Loucy (cell line): ENCODE measurements around the gene FBXO41.

ENCODE experiments used
- H2AFZ ChIP-seq: fragments of 200-600 bp; sonication (generic); 2 replicates; pipeline ENCODE4 v1.6.0; 2016; ENCODE audit warnings: antibody characterized with exemption, mild to moderate bottlenecking, low read length, moderate library complexity
- H3F3A ChIP-seq: fragments of 200-600 bp; 2 replicates; pipeline ENCODE4 v1.6.0; 2016; ENCODE audit warnings: antibody characterized with exemption, low read depth, mild to moderate bottlenecking
- H3K27me3 ChIP-seq: fragments of 200-600 bp; sonication (generic); 2 replicates; pipeline ENCODE4 v1.6.1; 2014; ENCODE audit warnings: low read length, mild to moderate bottlenecking; ENCODE audit not compliant: insufficient read depth, poor library complexity, severe bottlenecking
- H3K36me3 ChIP-seq: fragments of 200-600 bp; sonication (generic); 2 replicates; pipeline ENCODE4 v1.6.1; 2016; ENCODE audit warnings: low read length; ENCODE audit not compliant: insufficient read depth
- H3K4me1 ChIP-seq: fragments of 200-600 bp; sonication (generic); 2 replicates; pipeline ENCODE4 v1.5.1; 2014; ENCODE audit warnings: low read length, mild to moderate bottlenecking; ENCODE audit not compliant: insufficient read depth, poor library complexity, severe bottlenecking
- H3K4me2 ChIP-seq: fragments of 200-600 bp; sonication (generic); 2 replicates; pipeline ENCODE4 v1.6.0; 2014; ENCODE audit warnings: antibody characterized with exemption, low read length, low read depth, mild to moderate bottlenecking; ENCODE audit not compliant: poor library complexity, severe bottlenecking
- H3K4me3 ChIP-seq: fragments of 200-600 bp; sonication (generic); 2 replicates; pipeline ENCODE4 v1.5.1; 2014; ENCODE audit warnings: low read length, mild to moderate bottlenecking, mixed read lengths; ENCODE audit not compliant: poor library complexity, severe bottlenecking
- H3K79me2 ChIP-seq: fragments of 200-600 bp; sonication (generic); 2 replicates; pipeline ENCODE4 v1.6.1; 2014; ENCODE audit warnings: low read length; ENCODE audit not compliant: insufficient read depth
- H3K9ac ChIP-seq: fragments of 200-600 bp; sonication (generic); 2 replicates; pipeline ENCODE4 v1.6.0; 2014; ENCODE audit warnings: mild to moderate bottlenecking, low read depth, low read length, moderate library complexity; ENCODE audit not compliant: poor library complexity, severe bottlenecking
- H3K9me2 ChIP-seq: fragments of 200-600 bp; sonication (generic); replicated peaks from 2 replicates; pipeline ENCODE4 v1.6.1; 2016; ENCODE audit warnings: low read depth, low read length, mixed read lengths
- H3K9me3 ChIP-seq: fragments of 200-600 bp; sonication (generic); 2 replicates; pipeline ENCODE4 v1.6.1; 2014; ENCODE audit warnings: mild to moderate bottlenecking, antibody characterized with exemption, low read length, low read depth; ENCODE audit not compliant: insufficient read depth
- H4K20me1 ChIP-seq: fragments of 200-600 bp; sonication (generic); 2 replicates; pipeline ENCODE4 v1.6.0; 2014; ENCODE audit warnings: antibody characterized with exemption, low read length, mild to moderate bottlenecking; ENCODE audit not compliant: insufficient read depth, poor library complexity, severe bottlenecking
- EZH2phosphoT487 ChIP-seq: fragments of 200-600 bp; IDR thresholded peaks from 2 replicates; pipeline ENCODE4 v1.6.1; 2018; ENCODE audit warnings: antibody characterized with exemption, mild to moderate bottlenecking, moderate library complexity, borderline replicate concordance
- TF ChIP-seq, protein P1 (sequence below): fragments of 200-600 bp; sonication (generic); conservative IDR thresholded peaks from 2 replicates; pipeline ENCODE4 v1.5.1; 2014; ENCODE audit warnings: mild to moderate bottlenecking, antibody characterized with exemption, low read length

The FBXO41 gene

DNA sequence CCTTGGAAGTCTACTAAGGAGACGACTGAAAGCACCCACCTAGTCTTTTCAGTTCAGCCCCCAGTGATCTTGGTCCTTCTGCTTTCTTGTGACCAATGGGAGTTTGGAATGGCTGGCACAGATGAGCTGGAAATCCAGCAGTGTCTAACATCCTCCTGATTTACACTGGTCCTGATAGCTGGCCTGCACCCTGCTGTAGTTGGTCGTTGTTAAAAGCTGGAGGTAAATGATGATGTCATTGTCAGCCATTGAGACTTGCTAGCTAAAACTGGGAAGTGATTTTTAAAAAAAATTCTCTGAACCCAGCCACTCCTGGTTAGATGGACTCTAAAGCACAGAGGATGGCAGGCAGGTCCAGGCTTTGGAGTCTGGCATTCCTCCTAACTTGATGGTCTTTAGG lies 30.9 kb downstream of the FBXO41 start:
- no peak for TF ChIP-seq EZH2phosphoT487
- TF ChIP-seq, protein P1, sequence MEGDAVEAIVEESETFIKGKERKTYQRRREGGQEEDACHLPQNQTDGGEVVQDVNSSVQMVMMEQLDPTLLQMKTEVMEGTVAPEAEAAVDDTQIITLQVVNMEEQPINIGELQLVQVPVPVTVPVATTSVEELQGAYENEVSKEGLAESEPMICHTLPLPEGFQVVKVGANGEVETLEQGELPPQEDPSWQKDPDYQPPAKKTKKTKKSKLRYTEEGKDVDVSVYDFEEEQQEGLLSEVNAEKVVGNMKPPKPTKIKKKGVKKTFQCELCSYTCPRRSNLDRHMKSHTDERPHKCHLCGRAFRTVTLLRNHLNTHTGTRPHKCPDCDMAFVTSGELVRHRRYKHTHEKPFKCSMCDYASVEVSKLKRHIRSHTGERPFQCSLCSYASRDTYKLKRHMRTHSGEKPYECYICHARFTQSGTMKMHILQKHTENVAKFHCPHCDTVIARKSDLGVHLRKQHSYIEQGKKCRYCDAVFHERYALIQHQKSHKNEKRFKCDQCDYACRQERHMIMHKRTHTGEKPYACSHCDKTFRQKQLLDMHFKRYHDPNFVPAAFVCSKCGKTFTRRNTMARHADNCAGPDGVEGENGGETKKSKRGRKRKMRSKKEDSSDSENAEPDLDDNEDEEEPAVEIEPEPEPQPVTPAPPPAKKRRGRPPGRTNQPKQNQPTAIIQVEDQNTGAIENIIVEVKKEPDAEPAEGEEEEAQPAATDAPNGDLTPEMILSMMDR: no peak
- H3K4me3 ChIP-seq: no peak overlapping the region
- no peaks in the 10 kb centered on the region for H3F3A ChIP-seq
- no peaks in the 10 kb centered on the region for H3K9me2 ChIP-seq
- peaks cover 72% of the 10 kb centered on the region; the same call in 1 of the 2 replicates for H3K36me3 ChIP-seq
- no peak overlapping the region for H2AFZ ChIP-seq
- H3K79me2 ChIP-seq: no peaks in the 10 kb centered on the region
- no peaks in the 10 kb centered on the region for H3K9me3 ChIP-seq
- no peak overlapping the region for H3K4me2 ChIP-seq
- no peaks in the 10 kb centered on the region for H3K4me1 ChIP-seq
- H3K9ac ChIP-seq: no peak overlapping the region
- H4K20me1 ChIP-seq: no peaks in the 10 kb centered on the region
- no peaks in the 10 kb centered on the region for H3K27me3 ChIP-seq

DNA sequence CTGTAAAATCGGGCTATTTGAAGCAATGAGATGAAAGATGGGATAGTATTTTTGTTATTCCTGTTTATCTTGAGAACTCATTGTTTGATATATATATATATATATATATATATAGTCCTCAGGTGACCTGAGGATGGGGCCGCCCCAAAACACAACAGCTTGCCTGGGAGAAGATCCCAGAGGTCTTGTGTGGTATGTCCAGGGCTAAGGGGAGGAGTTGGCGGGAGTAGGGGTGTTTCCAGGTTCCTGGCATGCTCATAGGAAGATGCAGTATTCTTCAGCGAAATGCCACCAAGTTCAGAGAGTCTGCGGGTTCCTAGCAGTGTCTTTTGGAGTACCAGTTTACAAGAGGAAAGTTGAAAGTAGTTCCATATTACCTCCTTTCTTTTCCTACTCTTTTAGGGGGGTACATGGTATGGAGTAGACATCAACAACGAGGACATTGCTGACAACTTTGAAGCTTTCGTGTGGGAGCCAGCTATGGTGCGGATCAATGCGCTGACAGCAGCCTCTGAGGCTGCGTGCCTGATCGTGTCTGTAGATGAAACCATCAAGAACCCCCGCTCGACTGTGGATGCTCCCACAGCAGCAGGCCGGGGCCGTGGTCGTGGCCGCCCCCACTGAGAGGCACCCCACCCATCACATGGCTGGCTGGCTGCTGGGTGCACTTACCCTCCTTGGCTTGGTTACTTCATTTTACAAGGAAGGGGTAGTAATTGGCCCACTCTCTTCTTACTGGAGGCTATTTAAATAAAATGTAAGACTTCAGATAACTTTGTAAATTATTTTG lies 31.8 kb downstream of the FBXO41 start:
- Histone ChIP-seq H3K9me3 (no peaks in the 10 kb centered on the region), H3K4me1 (no peaks in the 10 kb centered on the region), H4K20me1 (peaks cover 2% of the 10 kb centered on the region), H3F3A (no peaks in the 10 kb centered on the region), H3K79me2 (peaks cover 2% of the 10 kb centered on the region; the same call in 1 of the 2 replicates), H3K4me2 (no peak overlapping the region), H3K9me2 (no peaks in the 10 kb centered on the region), H2AFZ (no peak overlapping the region), H3K36me3 (peaks cover 80% of the 10 kb centered on the region; the same call in 1 of the 2 replicates), H3K27me3 (no peaks in the 10 kb centered on the region), H3K9ac (no peak overlapping the region), H3K4me3 (no peak overlapping the region)
- TF ChIP-seq, protein P1: no peak
- no peak for TF ChIP-seq EZH2phosphoT487

DNA sequence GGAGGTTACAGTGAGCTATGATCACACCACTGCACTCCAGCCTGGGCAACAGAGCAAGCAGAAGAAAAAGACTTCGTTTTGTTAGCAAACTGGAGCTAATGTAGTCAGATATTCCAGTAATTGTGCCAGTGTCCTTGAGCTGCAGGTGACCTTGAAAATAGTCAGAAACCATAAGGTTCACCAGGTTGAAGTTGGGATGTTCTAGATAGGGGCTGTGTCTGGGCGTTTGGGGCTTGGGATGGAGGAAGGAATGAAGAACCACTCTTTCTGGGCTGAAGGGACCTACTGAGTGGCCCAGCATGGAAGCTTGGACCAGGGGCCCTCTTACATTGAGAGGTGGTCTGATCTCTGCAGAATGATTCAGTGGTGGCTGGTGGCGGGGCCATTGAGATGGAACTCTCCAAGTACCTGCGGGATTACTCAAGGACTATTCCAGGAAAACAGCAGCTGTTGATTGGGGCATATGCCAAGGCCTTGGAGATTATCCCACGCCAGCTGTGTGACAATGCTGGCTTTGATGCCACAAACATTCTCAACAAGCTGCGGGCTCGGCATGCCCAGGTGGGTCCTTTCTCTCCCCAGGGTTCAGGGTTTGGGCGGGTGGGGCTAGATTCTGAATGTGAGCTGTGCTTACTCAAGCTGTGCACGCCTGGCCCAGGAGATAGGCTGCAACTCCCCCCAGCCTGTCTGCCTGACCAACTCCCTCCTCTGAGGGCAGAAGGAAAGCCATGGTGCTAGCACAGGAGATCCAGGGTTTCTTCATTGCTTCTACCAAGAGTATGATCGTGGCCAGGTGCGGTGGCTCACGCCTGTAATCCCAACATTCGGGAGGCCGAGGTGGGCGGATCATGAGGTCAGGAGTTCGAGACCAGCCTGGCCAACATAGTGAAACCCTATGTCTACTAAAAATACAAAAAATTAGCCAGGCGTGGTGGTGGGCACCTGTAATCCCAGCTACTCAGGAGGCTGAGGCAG lies 33.1 kb downstream of the FBXO41 start:
- H3K36me3 ChIP-seq: peaks cover 93% of the 10 kb centered on the region; the same call in 1 of the 2 replicates
- TF ChIP-seq EZH2phosphoT487: no peak
- TF ChIP-seq, protein P1: no peak
- H4K20me1 ChIP-seq: peaks cover 12% of the 10 kb centered on the region
- no peaks in the 10 kb centered on the region for H3K4me1 ChIP-seq
- no peaks in the 10 kb centered on the region for H3K9me2 ChIP-seq
- H3K27me3 ChIP-seq: no peaks in the 10 kb centered on the region
- H3K79me2 ChIP-seq: peaks cover 6% of the 10 kb centered on the region; the same call in 1 of the 2 replicates
- no peak overlapping the region for H3K4me3 ChIP-seq
- no peaks in the 10 kb centered on the region for H3F3A ChIP-seq
- H3K9me3 ChIP-seq: no peaks in the 10 kb centered on the region
- no peak overlapping the region for H3K9ac ChIP-seq
- no peak overlapping the region for H3K4me2 ChIP-seq
- H2AFZ ChIP-seq: no peak overlapping the region
